ENCODE measurements around the gene GPR75. TPM values are rescaled to one million over a fixed set of nuclear protein-coding genes. Genes with fewer than 3 reads are reported as not detected.

The GPR75 gene
- total RNA-seq (2014; rRNA removed; shearing (Covaris generic)): 2.3 and 4.1 TPM in 2 replicates
- 0.34 and 0.47 TPM in 2 replicates for polyA plus RNA-seq (2016; fragmentation: Nextera tagmentation; extraction: Ambion mirVana)
- long read RNA-seq: 0 reads

DNA sequence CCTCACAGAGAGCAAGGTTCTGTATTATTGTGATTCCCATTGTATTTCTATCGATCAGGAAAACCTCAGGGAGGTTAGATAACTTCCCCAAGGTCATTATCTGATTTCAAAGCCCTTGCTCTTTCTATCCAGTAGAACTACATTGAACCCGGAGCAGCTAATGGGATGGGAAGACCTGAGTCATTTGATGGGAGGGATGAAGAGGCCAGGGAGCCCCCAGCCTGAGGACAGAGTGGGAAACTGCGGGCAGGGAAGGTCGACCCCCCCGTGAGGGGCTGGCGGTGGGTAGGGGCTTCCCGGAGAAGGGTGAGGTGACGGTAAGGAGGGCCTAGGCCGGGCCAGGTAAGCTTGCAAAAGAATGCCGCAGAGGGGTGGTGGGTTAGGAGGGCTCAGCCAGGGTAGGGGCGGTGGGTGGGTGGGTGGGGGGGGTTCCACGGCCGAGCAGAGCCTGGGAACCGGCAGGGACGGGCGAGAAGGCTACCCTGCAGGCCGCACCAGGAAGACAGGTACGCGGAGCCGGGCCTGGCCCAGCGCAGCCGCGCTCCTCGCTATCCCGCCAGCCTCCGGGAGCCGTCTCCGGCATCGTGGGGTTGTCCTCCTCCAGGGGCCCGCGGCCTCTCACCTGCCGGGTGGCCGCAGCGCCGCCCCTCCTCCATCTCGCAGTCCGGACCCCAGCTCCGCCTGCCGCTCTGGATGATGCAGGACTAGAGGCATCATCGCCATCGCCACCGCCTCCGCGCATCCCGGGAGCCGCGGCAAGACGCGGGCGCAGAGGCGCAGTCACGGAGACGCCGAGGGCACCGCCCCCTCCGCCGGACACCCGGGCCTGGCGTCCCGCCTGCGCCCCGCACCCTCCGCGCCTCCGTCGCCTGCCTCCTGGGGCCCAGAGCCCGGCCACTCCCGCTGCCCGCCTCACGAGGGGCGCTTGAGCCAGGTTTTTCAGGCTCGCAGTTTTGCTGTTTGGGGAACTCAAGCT lies at the start of gene GPR75:
TSS of gene GPR75 (minus strand) at position 762 of the 976 bp plus-strand sequence. CDS start 5,211 bp downstream, outside the sequence.
- ATAC-seq: peak; percentile 89
- peak within 1 kb of the TSS; percentile 77 for H3K4me3 ChIP-seq
- TF ChIP-seq, protein P1, sequence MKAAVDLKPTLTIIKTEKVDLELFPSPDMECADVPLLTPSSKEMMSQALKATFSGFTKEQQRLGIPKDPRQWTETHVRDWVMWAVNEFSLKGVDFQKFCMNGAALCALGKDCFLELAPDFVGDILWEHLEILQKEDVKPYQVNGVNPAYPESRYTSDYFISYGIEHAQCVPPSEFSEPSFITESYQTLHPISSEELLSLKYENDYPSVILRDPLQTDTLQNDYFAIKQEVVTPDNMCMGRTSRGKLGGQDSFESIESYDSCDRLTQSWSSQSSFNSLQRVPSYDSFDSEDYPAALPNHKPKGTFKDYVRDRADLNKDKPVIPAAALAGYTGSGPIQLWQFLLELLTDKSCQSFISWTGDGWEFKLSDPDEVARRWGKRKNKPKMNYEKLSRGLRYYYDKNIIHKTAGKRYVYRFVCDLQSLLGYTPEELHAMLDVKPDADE (IDR thresholded peaks at IDR 0.05): no peak
- TF ChIP-seq, protein P2, sequence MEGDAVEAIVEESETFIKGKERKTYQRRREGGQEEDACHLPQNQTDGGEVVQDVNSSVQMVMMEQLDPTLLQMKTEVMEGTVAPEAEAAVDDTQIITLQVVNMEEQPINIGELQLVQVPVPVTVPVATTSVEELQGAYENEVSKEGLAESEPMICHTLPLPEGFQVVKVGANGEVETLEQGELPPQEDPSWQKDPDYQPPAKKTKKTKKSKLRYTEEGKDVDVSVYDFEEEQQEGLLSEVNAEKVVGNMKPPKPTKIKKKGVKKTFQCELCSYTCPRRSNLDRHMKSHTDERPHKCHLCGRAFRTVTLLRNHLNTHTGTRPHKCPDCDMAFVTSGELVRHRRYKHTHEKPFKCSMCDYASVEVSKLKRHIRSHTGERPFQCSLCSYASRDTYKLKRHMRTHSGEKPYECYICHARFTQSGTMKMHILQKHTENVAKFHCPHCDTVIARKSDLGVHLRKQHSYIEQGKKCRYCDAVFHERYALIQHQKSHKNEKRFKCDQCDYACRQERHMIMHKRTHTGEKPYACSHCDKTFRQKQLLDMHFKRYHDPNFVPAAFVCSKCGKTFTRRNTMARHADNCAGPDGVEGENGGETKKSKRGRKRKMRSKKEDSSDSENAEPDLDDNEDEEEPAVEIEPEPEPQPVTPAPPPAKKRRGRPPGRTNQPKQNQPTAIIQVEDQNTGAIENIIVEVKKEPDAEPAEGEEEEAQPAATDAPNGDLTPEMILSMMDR (conservative IDR thresholded peaks at IDR 0.05; ENCODE audit: low read depth in 2 of 2): 0 out of 4 replicates have a peak, but pooled peaks have one; percentile 0 to 10
- TF ChIP-seq NANOG (IDR thresholded peaks at IDR 0.05; ENCODE audit: borderline replicate concordance) (no peak), CREB1 (CRISPR knock-in tag; IDR thresholded peaks at IDR 0.05; ENCODE audit: low read depth) (peak; percentile 48; the same call in 1 of the 2 replicates), POLR2AphosphoS5 (IDR thresholded peaks at IDR 0.05; ENCODE audit: low read depth) (peak; percentile 32; the same call in 1 of the 2 replicates)
- TF ChIP-seq, protein P3, sequence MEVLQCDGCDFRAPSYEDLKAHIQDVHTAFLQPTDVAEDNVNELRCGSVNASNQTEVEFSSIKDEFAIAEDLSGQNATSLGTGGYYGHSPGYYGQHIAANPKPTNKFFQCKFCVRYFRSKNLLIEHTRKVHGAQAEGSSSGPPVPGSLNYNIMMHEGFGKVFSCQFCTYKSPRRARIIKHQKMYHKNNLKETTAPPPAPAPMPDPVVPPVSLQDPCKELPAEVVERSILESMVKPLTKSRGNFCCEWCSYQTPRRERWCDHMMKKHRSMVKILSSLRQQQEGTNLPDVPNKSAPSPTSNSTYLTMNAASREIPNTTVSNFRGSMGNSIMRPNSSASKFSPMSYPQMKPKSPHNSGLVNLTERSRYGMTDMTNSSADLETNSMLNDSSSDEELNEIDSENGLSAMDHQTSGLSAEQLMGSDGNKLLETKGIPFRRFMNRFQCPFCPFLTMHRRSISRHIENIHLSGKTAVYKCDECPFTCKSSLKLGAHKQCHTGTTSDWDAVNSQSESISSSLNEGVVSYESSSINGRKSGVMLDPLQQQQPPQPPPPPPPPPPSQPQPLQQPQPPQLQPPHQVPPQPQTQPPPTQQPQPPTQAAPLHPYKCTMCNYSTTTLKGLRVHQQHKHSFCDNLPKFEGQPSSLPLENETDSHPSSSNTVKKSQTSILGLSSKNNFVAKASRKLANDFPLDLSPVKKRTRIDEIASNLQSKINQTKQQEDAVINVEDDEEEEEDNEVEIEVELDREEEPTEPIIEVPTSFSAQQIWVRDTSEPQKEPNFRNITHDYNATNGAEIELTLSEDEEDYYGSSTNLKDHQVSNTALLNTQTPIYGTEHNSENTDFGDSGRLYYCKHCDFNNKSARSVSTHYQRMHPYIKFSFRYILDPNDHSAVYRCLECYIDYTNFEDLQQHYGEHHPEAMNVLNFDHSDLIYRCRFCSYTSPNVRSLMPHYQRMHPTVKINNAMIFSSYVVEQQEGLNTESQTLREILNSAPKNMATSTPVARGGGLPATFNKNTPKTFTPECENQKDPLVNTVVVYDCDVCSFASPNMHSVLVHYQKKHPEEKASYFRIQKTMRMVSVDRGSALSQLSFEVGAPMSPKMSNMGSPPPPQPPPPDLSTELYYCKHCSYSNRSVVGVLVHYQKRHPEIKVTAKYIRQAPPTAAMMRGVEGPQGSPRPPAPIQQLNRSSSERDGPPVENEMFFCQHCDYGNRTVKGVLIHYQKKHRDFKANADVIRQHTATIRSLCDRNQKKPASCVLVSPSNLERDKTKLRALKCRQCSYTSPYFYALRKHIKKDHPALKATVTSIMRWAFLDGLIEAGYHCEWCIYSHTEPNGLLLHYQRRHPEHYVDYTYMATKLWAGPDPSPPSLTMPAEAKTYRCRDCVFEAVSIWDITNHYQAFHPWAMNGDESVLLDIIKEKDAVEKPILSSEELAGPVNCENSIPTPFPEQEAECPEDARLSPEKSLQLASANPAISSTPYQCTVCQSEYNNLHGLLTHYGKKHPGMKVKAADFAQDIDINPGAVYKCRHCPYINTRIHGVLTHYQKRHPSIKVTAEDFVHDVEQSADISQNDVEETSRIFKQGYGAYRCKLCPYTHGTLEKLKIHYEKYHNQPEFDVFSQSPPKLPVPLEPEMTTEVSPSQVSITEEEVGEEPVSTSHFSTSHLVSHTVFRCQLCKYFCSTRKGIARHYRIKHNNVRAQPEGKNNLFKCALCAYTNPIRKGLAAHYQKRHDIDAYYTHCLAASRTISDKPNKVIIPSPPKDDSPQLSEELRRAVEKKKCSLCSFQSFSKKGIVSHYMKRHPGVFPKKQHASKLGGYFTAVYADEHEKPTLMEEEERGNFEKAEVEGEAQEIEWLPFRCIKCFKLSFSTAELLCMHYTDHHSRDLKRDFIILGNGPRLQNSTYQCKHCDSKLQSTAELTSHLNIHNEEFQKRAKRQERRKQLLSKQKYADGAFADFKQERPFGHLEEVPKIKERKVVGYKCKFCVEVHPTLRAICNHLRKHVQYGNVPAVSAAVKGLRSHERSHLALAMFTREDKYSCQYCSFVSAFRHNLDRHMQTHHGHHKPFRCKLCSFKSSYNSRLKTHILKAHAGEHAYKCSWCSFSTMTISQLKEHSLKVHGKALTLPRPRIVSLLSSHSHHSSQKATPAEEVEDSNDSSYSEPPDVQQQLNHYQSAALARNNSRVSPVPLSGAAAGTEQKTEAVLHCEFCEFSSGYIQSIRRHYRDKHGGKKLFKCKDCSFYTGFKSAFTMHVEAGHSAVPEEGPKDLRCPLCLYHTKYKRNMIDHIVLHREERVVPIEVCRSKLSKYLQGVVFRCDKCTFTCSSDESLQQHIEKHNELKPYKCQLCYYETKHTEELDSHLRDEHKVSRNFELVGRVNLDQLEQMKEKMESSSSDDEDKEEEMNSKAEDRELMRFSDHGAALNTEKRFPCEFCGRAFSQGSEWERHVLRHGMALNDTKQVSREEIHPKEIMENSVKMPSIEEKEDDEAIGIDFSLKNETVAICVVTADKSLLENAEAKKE (CRISPR knock-in tag; IDR thresholded peaks at IDR 0.05): no peak
- no peak within 1 kb of the TSS for H3K27ac Mint-ChIP-seq
- H3K4me1 Mint-ChIP-seq: peaks cover 21% of the 10 kb centered on the region
- peak within 1 kb of the TSS; percentile 92 for H3K4me2 ChIP-seq
- peaks cover 23% of the 10 kb centered on the region; the same call in 1 of the 2 replicates for H3K4me1 ChIP-seq (ENCODE audit: insufficient read depth)
- peaks cover 5% of the 10 kb centered on the region; the same call in 1 of the 2 replicates for H3K36me3 ChIP-seq (ENCODE audit: insufficient read depth)
- no peaks in the 10 kb centered on the region for H3K9me2 ChIP-seq (ENCODE audit: insufficient read depth)
- H3F3A ChIP-seq (replicated peaks; ENCODE audit: low read depth): no peaks in the 10 kb centered on the region
- peaks cover 6% of the 10 kb centered on the region; the same call in 1 of the 3 replicates for H3K36me3 Mint-ChIP-seq (ENCODE audit: low read depth)
- no peaks in the 10 kb centered on the region for H3K9me3 Mint-ChIP-seq
- no peaks in the 10 kb centered on the region for H3K27me3 ChIP-seq (ENCODE audit: insufficient read depth)
- H3K79me2 ChIP-seq (replicated peaks; ENCODE audit: insufficient read depth): no peaks in the 10 kb centered on the region
- H3K27ac ChIP-seq (ENCODE audit: low read depth): peak within 1 kb of the TSS; percentile 75
- H3K27me3 Mint-ChIP-seq (ENCODE audit: insufficient read depth, low read depth, poor library complexity): no peaks in the 10 kb centered on the region
- H4K20me1 ChIP-seq (replicated peaks; ENCODE audit: insufficient read depth): no peaks in the 10 kb centered on the region
- H2AFZ ChIP-seq: peak within 1 kb of the TSS; percentile 78; the same call in 1 of the 2 replicates
- H3K4me3 Mint-ChIP-seq: peak within 1 kb of the TSS; percentile 69
- peak; percentile 81 for DNase-seq (ENCODE audit: low spot score)

Measured in GM23338 (cell line).